GM19240 (cell line): ENCODE data around the gene ABCA2.
"Not testable (repeated sequence)": the region's sequence is repeated elsewhere in the genome, so short reads cannot be mapped to it uniquely, and the experiment has no call there.

Experiments
- DNase-seq: peaks from one replicate; pipeline ENCODE4 v3.0.0; 2011; ENCODE audit warnings: low spot score; ENCODE audit not compliant: insufficient read length

ABCA2 gene

DNA sequence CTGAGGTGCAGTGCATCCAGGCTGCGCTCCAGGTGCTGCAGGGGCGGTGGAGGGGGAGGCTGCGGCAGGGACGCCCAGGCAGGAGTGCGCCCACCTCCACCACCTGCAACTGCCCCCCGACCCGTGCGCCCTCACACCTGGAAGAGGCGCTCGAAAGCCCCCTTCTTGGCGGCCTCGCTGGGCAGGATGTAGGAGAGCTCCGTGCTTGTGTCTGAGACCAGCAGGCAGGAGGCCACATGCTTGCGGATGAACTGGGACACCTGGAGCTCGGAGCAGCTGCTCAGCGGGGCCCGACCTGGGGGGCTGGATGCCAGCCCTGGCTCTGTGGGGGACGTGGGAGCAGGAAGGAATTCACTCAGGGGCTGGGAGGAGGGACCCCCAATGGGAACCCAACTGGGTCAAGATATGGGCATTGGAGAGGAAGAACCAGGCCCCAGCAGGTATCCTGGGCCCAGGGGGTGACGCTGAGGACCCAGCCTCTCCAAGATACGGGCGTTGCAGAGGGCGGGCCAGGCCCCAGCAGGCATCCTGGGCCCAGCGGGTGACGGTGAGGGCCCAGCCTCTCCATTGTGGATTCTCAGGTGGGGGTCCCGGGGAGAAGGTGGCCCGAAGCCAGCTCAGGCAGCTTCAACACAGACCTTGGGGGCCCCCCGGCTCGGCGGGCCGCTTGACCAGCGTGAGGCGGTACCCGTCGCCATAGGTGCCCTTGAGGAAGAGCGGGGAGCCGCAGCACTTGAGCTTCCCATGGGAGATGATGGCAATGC is 13.1 kb downstream of the ABCA2 start:
- no peak for DNase-seq

- DNase-seq, result no peak
Observed at GRCh38 chr9:137014166-137014565, 13.9 kb downstream of the ABCA2 start.

- DNase-seq, result no peak
Observed at GRCh38 chr9:137013571-137013940, 14.5 kb downstream of the ABCA2 start.

DNA sequence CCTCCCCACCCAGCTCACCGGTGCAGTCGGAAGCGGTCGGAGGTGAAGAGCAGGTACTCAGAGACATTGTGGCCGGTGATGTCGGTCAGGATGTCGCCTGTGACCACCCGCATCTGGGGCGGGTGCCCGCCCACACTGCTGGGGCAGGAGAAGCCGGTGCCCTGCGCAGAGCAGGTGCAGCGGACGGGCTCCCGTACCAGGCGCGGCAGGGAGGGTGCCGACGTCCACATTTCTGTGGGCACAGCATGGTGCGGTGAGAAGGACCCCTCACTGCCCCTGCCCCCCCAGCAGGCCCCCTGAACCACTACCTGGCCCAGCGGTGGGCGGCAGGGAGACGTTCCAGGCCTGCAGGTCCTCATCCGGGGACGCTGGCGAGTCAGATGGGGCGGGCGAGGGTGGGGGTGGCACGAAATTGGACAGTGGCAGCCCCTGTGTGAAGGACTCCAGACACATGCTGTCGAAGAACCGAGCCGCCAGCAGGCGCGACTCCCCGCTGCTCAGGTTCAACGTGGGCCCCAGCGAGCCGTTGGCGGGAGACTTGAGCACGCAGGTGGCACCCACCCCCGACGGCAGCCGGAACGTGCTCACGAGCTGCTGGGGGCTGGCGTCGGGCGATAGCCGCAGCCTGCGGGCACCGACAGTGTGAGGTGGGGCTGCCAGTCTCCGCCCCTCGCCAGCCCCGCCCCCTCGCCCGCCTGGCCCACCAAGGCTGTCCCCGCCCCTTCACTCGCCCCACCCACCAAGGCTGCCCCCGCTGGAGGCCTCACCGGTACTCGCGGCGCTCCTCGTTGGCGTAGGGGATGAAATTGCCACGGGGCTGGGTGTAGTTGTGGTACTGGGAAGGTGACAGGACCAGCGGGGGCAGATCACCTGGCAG is 15.1 kb downstream of the ABCA2 start:
- DNase-seq, result no peak

DNA sequence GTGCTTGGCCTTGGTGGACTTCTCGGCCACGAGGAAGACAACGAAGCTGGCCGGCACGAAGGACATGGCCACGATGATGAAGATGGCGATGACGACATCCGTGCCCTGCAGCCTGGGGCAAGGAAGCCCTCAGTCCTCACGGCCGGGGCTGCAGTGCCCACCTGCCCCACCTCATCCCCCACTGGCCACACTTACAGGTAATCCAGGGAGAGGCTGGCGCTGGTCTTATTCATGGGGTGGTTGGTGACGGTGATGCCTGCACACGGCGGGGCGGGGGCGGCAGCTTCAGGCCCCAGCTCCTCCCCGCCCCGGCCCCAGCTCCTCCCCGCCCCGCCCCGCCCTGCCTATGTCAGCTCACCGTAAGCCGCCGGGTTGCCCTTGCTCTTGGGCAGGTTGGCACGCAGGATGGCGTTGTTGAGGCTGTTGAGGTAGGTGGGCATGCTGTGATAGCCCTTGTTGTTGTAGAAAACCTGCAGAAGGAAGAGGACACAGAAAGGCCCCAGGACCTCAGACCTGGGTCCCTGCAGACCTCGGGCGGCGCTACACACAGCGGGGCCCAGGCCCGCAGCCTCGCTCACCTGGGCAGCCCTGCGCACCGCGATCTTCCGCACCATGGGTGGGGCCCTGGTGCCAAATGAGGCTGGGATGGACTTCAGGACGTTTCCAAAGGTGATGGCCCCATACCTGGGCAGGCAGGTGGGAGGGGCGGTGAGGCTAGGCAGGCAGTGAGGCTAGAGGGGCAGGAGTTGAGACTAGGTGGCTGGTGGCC is 15.9 kb downstream of the ABCA2 start:
- DNase-seq, result no peak

- no peak for DNase-seq
Observed at GRCh38 chr9:137011156-137011555, 16.9 kb downstream of the ABCA2 start.

GRCh38 chr9:137009938-137010732 is 17.9 kb downstream of the ABCA2 start:
- no peak for DNase-seq

GRCh38 chr9:137009217-137009616 is 18.8 kb downstream of the ABCA2 start:
- DNase-seq, result no peak

- no peak for DNase-seq
Observed at GRCh38 chr9:137008312-137008711, 19.7 kb downstream of the ABCA2 start.

- no peak for DNase-seq
Observed at GRCh38 chr9:137007816-137008270, 20.2 kb downstream of the ABCA2 start.

- no peak for DNase-seq
Observed at GRCh38 chr9:137007108-137007815, 20.8 kb downstream of the ABCA2 start.

DNA sequence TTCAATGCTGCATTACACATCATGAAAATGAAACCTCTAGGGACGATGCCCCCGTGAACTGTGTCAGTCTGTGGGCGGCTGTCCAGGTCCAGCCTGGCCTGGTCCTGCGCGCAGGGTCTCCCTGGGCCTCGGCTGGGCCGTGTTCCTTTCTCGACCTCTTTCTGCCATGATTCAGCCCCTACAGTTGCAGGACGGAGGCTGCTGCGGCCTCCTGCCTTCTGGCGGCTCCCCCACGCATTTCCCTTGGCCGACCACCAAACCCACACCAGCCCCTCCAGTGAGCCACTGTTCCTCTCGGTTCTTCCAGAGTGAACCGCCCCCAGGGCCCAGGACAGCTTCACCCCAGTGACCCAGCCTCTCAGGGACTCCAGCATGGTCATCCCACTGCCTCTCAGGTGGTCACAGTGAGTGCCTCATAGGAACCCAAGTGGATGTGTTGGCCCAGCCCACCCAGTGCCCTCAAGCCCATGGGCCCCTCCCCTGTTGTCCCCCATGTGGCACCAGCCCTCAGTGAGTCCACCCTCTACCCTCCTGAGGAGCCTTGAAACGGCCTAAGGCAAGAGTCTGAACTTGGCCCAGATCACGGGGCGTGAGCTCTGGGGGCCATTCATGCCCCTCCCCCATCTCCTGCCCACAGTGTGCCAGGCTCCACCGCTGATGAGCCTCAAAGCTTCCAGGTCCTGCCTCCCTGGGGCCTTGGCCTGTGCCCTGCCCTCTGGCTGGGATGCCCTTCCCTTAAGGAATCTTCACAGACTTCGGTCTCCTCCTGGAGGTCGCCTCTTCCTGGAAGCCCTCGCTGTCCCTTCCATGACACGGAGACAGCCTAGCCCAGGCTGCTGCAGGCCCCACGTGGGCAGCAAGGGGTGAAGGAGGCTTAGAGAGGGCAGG is 21.7 kb downstream of the ABCA2 start:
- no peak for DNase-seq

DNA sequence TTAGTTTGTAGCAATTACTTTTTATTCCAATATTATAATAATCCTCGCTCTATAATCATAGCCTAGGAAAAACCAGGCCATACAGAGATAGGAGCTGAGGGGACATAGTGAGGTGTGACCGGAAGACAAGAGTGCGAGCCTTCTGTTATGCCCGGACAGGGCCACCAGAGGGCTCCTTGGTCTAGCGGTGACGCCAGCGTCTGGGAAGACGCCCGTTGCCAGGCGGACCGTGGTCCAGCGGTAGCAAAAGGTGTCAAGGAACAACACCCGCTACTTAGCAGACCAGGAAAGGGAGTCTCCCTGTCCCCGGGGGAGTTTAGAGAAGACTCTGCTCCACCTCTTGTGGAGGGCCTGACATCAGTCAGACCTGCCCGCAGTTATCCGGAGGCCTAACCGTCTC is 23.8 kb downstream of the ABCA2 start:
- DNase-seq, result not testable (repeated sequence)

DNA sequence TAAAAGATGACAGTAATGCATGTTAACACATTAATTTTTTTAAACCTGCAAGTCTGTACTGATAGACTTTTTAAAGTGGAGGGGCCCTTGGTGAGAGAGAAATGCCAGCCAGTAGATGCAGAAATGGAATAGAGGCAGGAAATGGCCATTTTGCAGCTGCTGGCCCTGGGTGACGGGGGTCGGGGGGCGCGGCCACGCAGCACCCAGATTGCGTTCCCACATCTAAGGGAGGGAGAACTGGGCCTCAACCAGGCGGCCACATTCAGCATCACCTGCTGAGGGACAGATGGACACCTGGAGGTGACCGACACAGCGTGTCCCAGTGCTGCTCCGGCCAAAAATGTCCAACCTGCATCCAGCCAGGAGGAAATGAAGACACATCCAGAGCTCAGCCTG is 25.4 kb downstream of the ABCA2 start:
- DNase-seq, result no peak

GRCh38 chr9:137001857-137002645 is 26.0 kb downstream of the ABCA2 start:
- no peak for DNase-seq

DNA sequence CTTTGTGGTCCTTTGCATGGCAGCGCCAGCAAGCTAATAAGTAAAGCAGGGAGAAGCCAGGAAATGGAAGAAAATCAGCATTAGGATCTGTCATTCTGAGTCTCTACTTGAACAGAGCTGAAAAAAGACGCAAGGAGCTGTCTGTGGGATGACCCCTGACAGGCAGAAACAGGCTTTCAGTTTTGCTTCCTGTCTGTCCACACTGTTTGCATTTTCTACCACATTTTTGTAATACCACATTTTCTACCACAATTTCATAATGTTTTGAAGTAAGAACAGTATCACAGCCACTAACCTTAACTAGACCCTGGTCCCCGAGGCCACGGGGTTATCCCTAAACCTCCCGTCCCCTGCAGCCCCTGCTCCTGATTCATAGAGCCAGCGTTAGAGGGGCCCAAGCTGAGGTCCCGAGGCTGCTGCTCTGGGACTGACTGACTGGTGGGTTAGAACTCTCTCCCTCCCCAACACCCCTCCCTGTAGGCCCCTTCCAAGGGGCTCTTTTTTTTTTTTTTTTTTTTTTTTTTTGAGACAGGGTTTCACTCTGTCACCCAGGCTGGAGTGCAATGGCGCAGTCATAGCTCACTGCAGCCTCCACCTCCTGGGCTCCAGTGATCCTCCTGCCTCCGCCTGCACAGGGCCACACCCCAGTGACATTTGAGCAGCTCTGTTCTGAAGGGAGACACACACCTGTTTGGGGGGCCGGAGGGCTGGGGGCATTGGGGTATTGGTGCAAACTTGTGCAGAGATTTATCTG is 27.7 kb downstream of the ABCA2 start:
- peak; percentile 90 for DNase-seq

DNA sequence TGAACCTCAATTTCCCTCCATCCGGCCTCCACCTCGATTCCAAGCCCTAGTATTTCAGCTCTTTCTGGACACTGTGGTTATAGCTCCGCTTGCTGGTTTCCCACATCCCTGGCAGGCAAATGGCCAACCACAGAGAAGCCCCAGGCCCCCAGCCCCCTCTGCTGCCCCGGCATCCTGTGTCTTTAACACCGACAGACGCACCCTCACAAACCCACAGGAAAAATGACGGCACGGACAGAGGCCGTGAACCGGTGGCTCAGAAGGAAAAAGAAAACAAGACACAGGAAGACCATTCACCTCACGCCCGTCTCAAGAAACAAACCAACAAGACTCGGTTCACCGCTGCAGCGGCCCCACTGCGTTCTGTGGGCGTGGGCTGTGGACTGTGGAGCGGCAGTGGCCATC is 30.2 kb downstream of the ABCA2 start:
- DNase-seq, result no peak

GRCh38 chr9:136997371-136997770 is 30.7 kb downstream of the ABCA2 start:
- DNase-seq, result no peak
